ENCODE results near the gene C19orf44. TPM values are rescaled to one million over a fixed set of nuclear protein-coding genes. Genes with fewer than 3 reads are reported as not detected.

C19orf44 gene
- total and polyA plus RNA-seq, 2 of the 4 experiments (the other 2 are of a cell fraction), result 1.4 to 3.8 TPM

DNA sequence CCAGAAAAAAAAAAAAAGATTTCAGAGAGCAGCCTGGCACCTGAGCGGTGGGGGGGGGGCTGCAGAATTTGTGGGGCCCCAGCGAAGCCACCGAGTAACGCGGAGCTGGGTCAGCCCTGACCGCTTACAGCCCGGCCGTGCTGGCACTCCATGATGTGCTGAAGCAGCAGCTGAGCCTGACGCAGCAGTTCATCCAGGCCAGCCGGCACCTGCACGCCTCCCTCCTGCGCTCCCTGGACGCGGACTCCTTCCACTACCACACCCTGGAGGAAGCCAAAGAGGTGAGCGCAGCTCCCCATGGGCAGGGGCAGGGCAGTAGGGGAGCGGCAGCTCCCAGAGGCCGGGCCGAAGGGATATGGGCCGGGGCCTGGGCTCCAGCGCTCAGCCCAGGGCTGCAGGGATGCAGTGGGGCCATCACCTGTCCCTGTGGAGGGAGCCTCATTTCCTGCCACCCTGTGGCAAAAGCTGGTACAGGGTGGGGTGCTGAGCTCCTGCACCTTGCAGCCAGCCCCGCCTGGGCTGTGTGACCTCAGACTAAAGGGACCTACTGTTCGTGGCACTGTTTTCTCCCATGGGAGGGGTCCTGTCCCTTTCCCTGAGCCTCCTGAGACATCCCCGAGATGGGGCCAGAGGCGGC, 18.3 kb downstream of the C19orf44 start:
- CTCF ChIA-PET, result interaction anchor here (0.6 to 0.7 kb wide), 2 partner anchors 18 to 38 kb away, joined by 3 read pairs; partner anchors contain the start of gene C19orf44

More for the DNA sequence above, 18.3 kb downstream of the C19orf44 start:
- H4K91ac ChIP-seq (ENCODE audit: insufficient read depth, low read depth, low read length), result no peak overlapping the region
- TF ChIP-seq RFX5 (IDR thresholded peaks at IDR 0.05; ENCODE audit: low read depth, low read length) (no peak), MAFK (IDR thresholded peaks at IDR 0.05; ENCODE audit: low read depth, low read length) (no peak), CEBPB (IDR thresholded peaks at IDR 0.05; ENCODE audit: low read depth, low read length) (no peak), CHD1 (IDR thresholded peaks at IDR 0.05; ENCODE audit: low read depth, low read length) (no peak), POLR2A (IDR thresholded peaks at IDR 0.05; ENCODE audit: low read depth, low read length) (no peak), RAD21 (IDR thresholded peaks at IDR 0.05; ENCODE audit: low read length) (no peak), MAZ (IDR thresholded peaks at IDR 0.05; ENCODE audit: borderline replicate concordance, low read depth, low read length) (no peak), SMC3 (IDR thresholded peaks at IDR 0.05; ENCODE audit: low read depth, low read length) (no peak), FOS (IDR thresholded peaks at IDR 0.05; ENCODE audit: low read depth, low read length) (no peak), NFE2L2 (IDR thresholded peaks at IDR 0.05; ENCODE audit: low read depth, low read length) (no peak)
- TF ChIP-seq, protein P1, sequence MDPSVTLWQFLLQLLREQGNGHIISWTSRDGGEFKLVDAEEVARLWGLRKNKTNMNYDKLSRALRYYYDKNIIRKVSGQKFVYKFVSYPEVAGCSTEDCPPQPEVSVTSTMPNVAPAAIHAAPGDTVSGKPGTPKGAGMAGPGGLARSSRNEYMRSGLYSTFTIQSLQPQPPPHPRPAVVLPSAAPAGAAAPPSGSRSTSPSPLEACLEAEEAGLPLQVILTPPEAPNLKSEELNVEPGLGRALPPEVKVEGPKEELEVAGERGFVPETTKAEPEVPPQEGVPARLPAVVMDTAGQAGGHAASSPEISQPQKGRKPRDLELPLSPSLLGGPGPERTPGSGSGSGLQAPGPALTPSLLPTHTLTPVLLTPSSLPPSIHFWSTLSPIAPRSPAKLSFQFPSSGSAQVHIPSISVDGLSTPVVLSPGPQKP (IDR thresholded peaks at IDR 0.05; ENCODE audit: borderline replicate concordance, low read depth, low read length), result no peak
- TF ChIP-seq, protein P2, sequence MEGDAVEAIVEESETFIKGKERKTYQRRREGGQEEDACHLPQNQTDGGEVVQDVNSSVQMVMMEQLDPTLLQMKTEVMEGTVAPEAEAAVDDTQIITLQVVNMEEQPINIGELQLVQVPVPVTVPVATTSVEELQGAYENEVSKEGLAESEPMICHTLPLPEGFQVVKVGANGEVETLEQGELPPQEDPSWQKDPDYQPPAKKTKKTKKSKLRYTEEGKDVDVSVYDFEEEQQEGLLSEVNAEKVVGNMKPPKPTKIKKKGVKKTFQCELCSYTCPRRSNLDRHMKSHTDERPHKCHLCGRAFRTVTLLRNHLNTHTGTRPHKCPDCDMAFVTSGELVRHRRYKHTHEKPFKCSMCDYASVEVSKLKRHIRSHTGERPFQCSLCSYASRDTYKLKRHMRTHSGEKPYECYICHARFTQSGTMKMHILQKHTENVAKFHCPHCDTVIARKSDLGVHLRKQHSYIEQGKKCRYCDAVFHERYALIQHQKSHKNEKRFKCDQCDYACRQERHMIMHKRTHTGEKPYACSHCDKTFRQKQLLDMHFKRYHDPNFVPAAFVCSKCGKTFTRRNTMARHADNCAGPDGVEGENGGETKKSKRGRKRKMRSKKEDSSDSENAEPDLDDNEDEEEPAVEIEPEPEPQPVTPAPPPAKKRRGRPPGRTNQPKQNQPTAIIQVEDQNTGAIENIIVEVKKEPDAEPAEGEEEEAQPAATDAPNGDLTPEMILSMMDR (conservative IDR thresholded peaks at IDR 0.05; ENCODE audit: low read depth, low read length), result no peak
- TF ChIP-seq, protein P3, sequence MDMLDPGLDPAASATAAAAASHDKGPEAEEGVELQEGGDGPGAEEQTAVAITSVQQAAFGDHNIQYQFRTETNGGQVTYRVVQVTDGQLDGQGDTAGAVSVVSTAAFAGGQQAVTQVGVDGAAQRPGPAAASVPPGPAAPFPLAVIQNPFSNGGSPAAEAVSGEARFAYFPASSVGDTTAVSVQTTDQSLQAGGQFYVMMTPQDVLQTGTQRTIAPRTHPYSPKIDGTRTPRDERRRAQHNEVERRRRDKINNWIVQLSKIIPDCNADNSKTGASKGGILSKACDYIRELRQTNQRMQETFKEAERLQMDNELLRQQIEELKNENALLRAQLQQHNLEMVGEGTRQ (IDR thresholded peaks at IDR 0.05; ENCODE audit: low read depth, low read length), result no peak
- H2AFZ ChIP-seq (replicated peaks; ENCODE audit: low read length, poor library complexity), result no peak overlapping the region
- no peak overlapping the region for H4K5ac ChIP-seq (ENCODE audit: low read depth, low read length)
- peaks cover 4% of the 10 kb centered on the region; the same call in 1 of the 2 replicates for H3K4me1 ChIP-seq (ENCODE audit: control insufficient read depth, insufficient read depth, low read length)
- H2BK20ac ChIP-seq (ENCODE audit: low read depth, low read length), result no peak overlapping the region
- H2BK120ac ChIP-seq (ENCODE audit: low read depth, low read length), result no peak overlapping the region
- ATAC-seq (ENCODE audit: low read depth) (no peak), DNase-seq (no peak)
- H3K4me3 ChIP-seq (ENCODE audit: insufficient read depth, low read depth, low read length), result no peak overlapping the region
- H2AK9ac ChIP-seq (replicated peaks; ENCODE audit: low read depth, low read length, poor library complexity), result no peak overlapping the region
- H3K14ac ChIP-seq (replicated peaks; ENCODE audit: low read depth, low read length), result no peak overlapping the region
- peaks cover 0 to 6% of the 10 kb centered on the region in 2 experiments; a peak in 3 of 4 replicates for H3K79me1 ChIP-seq (ENCODE audit: low read depth in 1 of 2, low read length in 2 of 2)
- no peaks in the 10 kb centered on the region for H3K27me3 ChIP-seq (ENCODE audit: control insufficient read depth, insufficient read depth, low read length)
- no TSS peak for BruUV-seq (replicated peaks)
- H4K8ac ChIP-seq (ENCODE audit: low read depth in 2 of 2, low read length in 2 of 2), result no peak overlapping the region
- no peaks in the 10 kb centered on the region for H3K9me1 ChIP-seq (ENCODE audit: insufficient read depth, low read length)
- H3K36me3 ChIP-seq (ENCODE audit: control insufficient read depth, insufficient read depth, low read length), result peaks cover 47% of the 10 kb centered on the region
- H2BK5ac ChIP-seq (ENCODE audit: low read depth, low read length, poor library complexity, severe bottlenecking), result no peak overlapping the region
- no peaks in the 10 kb centered on the region for H3K9me3 ChIP-seq (ENCODE audit: control insufficient read depth, insufficient read depth, low read length)
- intact Hi-C loops (cut with micrococcal nuclease), result no loop called here
- dilution Hi-C loops (cut with HindIII; ENCODE audit: low sequenced_read_pairs, unreplicated experiment), result no loop called here
- peaks cover 3% of the 10 kb centered on the region; the same call in 1 of the 2 replicates for H4K20me1 ChIP-seq (ENCODE audit: insufficient read depth, low read length)
- POLR2A ChIA-PET (ENCODE audit: unreplicated experiment), result interaction anchor here (0.5 kb wide), 1 partner anchor 75 kb away, joined by 7 read pairs; no protein-coding TSS in a partner anchor
- no peak overlapping the region for H3K4me2 ChIP-seq (ENCODE audit: low read depth, low read length)
- 70% methylated on average over 2 of the region's 24 CpGs; no CpG with 5 or more reads in 1 of the 2 experiments for WGBS, 2 experiments (ENCODE audit: extremely low coverage in 2 of 2, insufficient read length in 1 of 2)
- no peak overlapping the region for H3K4ac ChIP-seq (ENCODE audit: low read depth, low read length)
- H3K18ac ChIP-seq (ENCODE audit: low read depth, low read length), result no peak overlapping the region
- no peak overlapping the region for H2AK5ac ChIP-seq (ENCODE audit: low read depth, low read length)
- no peak overlapping the region for H3K9ac ChIP-seq (ENCODE audit: low read depth, low read length)
- no peak overlapping the region for H3K23ac ChIP-seq (ENCODE audit: low read depth, low read length)
- no peak overlapping the region for H3K27ac ChIP-seq (ENCODE audit: insufficient read depth, low read length)
- H3K56ac ChIP-seq (ENCODE audit: extremely low read depth, insufficient read depth, low read length), result no peak overlapping the region
- H2BK15ac ChIP-seq (ENCODE audit: low read depth, low read length), result no peak overlapping the region
- in situ Hi-C loops (cut with MboI; ENCODE audit: low sequenced_read_pairs), result no loop called here

Data from IMR-90 (cell line).